ENCODE results near the gene ZNF804B.

ZNF804B gene

DNA sequence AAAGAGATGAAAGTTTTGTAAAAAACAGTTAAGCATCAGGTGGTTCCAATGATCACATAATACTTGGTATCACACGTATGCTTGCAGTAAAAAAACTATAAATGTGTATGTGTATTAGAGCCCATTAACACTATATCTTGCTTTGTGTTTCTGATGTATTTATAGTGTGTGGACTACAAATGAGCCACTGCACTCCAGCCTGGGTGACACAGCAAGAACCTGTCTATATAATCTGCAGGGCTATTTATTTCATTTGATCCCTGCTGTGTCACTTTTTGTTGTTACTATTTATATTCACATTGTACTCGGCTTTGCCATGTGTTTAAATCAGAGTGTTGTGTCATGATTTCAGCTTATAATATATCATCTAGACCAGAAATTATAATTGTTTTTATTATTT lies 523.8 kb downstream of the ZNF804B start:
- DNase-seq (ENCODE audit: low spot score) = no peak

DNA sequence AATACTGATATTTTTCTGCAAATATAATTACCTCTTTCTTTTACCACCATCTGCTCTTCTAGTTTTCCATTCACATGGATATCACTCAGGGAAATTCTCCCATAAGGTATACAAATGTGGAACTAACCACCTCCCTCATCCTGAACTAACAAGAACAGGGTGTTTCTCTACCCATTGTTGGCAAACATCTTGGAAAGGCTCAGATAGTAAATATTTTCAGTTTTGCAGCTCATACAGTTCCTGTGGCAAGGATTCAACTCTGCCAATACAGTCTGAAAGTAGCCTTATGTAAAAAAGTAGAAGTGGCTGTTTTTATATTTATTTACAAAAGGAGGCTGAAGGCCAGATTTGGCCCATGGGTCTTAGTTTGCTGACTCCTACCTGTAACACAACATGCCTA lies 549.0 kb downstream of the ZNF804B start:
- DNase-seq (ENCODE audit: low spot score) = no peak

DNA sequence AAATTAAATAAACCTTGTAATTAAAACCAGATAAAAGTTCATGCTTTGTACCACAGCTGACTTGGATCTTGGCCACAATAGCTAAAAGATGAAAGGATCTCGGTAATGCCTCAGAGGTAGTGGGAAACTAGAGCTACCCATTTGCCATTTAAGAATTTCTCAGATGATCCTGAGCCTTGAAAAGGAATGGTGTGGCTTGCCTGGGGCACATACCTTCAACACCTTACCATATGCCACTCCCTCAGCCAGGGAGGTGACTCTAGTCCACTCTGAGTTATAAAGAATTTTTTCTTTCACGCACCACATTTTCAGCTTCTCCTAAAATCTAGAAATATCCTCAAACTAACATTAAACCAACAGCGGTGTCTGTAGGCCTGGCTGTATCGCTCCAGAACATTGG lies 552.4 kb downstream of the ZNF804B start:
- no peak for DNase-seq (ENCODE audit: low spot score)

DNA sequence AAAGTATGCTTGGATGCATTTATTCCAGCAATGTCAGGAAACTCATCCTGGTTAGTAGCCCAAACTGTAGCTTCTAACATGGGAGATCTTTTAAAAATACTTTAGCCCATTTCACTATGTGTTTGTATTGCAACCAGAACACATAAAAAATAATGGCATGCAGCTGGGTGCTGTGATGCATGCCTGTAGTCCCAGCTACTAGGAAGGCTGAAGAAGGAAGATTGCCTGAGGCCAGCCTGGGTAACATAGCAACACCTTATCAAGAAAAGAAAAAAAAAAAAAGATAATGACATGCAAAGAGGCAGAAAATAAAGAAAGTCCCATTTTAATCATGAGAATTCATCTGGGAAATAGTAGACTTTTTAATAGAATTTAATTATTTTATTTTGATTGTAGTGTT lies 553.1 kb downstream of the ZNF804B start:
- DNase-seq (ENCODE audit: low spot score) = no peak

DNA sequence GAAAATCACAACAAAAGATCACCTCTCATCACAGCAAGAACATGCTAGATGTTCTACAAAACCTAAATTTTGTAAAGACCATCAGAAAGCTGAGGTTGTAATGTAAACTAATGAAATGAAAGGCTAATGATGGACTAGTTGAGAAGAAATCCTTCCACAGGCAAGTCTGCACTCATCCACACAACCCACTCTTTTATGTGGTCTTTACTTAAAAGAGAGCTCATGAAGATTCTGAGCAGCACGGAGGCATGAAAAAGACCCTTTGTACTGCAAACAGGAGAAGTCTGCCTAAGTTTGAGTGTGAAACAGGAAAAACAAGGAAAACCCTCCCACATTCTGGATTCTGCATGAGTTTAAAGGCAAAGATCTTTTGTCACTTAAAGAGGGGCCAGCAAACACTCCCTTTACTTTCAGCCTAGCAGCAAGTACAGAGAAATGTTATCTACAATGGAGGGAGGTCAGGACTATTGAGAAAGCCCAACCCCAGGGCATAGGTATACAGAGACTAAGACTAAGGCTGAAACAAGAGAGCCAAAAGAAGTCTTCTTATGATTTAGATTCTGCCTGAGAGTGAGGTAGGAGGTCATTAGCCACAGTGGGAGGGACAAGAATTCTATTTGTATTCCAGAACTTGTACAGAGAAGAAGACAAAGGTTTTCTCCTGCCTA lies 557.2 kb downstream of the ZNF804B start:
- no peak for DNase-seq (ENCODE audit: low spot score)

DNA sequence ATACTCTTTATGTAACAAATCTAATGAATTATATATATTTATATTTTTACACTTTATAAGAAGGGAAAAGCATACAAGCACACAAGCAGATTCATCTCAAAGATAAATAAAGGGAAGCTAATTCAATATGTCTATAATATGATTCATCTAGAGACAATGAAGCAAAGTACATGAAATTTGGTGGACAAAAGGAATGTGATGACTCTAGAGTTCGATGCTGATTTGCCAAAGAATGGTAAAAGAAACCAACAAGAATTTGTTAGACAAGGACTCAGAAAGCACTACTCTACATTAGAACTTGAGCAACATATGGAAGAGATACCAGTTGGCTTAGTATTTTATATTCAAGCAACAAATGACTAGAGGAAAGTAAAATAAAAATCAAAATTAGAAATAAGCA lies 572.5 kb downstream of the ZNF804B start:
- DNase-seq (ENCODE audit: low spot score) = no peak

DNA sequence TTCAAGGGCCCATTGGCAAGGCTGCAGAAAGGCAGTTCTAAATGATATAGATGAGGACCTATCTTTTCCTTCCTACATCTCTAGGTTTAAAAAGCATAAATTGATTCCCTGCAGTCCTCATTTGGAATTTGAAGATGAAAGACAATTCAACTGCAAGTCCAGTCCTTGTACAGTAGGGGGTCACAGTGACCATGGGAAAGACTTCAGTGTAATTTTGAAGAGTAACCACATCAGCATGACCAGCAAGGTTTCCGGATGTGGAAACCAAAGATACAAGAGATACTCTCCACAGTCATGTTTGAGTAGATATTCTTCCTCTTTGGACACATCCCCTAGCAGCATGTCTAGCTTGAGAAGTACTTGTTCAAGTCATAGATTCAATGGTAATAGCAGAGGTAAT lies 575.3 kb downstream of the ZNF804B start:
- DNase-seq (ENCODE audit: low spot score) = no peak

DNA sequence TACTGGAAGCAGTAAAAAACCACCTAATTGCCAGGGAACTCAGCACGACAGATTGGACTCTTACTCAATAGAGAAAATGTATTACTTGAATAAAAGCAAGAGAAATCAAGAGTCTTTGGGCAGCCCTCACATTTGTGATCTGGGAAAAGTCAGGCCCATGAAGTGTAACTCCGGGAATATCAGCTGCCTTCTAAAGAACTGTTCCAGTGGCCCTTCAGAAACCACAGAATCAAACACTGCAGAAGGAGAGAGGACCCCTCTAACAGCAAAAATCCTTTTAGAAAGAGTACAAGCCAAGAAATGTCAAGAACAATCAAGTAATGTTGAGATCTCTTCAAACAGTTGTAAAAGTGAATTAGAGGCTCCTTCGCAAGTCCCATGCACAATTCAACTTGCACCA lies 576.0 kb downstream of the ZNF804B start:
- no peak for DNase-seq (ENCODE audit: low spot score)

DNA sequence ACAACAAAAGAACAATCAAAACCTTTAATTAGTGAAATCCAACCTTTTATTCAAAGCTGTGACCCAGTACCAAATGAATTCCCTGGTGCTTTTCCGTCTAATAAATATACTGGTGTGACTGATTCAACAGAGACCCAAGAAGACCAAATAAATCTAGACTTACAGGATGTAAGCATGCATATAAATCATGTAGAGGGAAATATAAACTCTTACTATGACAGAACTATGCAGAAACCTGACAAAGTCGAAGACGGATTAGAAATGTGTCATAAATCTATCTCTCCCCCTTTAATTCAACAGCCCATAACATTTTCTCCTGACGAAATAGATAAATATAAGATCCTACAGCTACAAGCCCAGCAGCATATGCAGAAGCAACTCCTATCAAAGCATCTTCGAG lies 576.6 kb downstream of the ZNF804B start:
- DNase-seq (ENCODE audit: low spot score) = no peak

DNA sequence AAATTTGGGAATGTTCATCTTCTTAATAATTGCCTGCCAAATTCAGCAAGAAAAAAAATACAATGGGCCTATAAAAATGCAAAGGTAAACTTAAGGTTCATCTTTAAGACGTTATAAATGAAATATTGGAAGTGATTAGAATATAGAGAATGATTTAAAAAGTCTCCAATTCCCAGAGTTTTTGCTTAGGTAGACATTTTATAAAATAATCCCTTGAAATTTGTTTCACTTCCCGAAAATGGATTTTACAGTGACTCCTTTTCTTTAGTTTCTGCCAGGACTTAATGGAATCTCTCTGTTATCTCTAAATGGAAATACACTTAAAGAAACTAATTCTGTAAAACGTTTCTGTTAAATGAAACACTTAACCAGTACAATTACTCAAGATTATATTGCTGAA lies 580.2 kb downstream of the ZNF804B start:
- DNase-seq (ENCODE audit: low spot score) = no peak

DNA sequence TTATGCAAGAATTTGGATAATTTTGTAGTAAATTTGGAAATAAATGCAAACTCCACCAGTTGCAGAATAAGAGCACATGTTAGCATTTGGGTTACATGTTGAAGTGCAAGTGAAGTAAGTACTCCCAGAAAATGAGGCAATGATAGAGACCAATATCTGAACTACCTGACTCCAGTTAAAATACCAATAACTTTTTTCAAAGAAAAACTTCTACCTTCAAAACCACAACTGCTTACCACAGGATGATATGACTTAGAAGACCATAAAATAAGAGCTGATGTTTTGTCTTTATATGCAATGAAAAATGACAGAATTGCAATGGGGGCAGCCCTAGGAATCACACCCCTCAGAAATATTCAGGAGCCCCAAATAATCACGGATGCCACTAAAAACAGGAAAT lies 597.6 kb downstream of the ZNF804B start:
- DNase-seq (ENCODE audit: low spot score) = no peak

DNA sequence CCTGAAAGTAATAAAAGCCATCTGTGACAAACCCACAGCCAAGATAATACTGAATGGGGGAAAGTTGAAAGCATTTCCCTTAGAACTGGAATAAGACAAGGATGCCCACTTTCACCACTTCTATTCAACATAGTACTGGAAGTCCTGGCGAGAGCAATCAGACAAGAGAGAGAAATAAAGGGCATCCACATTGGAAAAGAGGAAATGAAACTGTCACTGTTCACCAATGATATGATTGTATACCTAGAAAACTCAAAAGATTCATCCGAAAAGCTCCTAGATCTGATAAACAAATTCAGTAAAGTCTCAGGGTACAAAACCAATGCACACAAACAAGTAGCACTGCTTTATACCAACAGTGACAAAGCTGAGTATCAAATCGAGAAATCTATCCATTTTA lies 617.7 kb downstream of the ZNF804B start:
- DNase-seq (ENCODE audit: low spot score) = no peak

DNA sequence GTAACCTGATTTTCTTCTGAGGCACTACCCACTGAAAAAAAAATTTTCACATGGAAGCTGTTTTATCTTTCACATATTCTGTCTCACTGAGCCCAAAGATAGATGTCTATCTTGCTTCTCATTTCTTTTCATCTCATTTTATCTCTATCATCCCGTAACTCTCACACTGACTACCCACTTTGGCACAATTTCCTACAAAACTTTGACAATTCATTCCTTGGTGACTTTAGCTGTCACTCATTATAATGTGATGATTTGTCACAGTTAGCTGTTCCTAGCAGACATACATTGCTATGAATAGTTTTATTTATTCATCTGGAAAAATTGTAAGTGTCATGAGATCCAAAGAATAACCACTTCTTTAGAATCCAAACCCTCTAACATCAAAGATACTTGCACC lies 625.9 kb downstream of the ZNF804B start:
- DNase-seq (ENCODE audit: low spot score) = no peak

All from CD4-positive, alpha-beta T cell treated with Interleukin-15 for 4 hours (primary cell).